Measurements from ENCODE around the gene TIE1.

The TIE1 gene

DNA sequence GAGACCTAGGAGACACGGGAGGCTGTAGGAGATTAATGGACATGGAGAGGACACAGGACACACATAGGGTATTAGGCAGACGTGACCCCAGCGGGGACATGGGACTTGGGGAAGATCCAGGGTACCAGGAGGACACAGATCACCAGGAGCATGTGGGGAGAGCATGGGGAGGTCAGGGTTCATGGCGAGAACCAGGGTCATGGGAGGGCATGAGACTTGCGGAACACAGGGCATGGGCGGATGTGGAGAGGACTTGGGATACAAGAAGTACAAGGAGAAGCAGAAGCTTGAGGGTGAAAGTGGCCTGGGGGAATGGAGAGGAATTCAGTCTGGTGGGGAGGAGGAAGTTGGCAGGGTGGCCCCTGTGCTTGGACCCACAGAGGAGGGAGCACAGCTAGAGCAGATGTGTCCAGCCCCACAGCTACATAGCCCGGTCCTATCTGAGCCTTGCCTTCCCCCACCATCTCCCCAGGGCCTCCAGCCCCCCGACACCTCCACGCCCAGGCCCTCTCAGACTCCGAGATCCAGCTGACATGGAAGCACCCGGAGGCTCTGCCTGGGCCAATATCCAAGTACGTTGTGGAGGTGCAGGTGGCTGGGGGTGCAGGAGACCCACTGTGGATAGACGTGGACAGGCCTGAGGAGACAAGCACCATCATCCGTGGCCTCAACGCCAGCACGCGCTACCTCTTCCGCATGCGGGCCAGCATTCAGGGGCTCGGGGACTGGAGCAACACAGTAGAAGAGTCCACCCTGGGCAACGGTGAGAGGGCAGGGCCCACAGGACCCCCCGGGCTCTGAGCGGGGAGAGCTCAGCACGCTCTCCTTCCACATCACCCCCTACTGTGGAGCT lies 12.1 kb downstream of the TIE1 start:
- no peak for DNase-seq (ENCODE audit: low read depth, low spot score)

DNA sequence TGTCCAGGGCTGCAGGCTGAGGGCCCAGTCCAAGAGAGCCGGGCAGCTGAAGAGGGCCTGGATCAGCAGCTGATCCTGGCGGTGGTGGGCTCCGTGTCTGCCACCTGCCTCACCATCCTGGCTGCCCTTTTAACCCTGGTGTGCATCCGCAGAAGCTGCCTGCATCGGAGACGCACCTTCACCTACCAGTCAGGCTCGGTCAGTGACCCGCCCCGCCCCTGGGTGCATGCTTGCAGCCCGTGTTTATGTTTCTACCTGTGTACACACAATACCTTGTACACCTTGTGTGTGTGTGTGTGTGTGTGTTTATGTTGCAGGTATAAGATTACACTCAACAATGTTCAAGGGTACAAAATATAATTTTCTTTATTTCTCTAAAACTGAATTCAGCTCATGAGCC lies 13.0 kb downstream of the TIE1 start:
- no peak for DNase-seq (ENCODE audit: low read depth, low spot score)

DNA sequence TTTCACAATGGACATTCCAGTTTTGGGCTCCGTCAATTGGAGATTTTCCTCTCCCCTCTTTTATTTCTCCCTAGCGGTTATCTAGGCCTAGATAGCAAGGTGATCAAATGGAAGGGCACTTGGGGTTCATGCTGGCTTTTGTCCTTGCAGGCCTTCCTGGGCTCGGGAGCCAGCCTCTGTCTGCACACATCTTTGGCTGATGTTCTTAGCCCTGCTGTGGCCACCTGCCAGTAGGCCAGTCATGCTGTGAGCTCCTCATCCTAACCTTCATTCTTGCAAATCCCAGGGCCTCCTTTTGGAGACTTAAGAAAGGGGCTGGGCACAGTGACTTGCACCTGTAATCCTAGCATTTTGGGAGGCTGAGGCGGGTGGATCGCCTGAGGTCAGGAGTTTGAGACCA lies 13.5 kb downstream of the TIE1 start:
- DNase-seq (ENCODE audit: low read depth, low spot score) = no peak

DNA sequence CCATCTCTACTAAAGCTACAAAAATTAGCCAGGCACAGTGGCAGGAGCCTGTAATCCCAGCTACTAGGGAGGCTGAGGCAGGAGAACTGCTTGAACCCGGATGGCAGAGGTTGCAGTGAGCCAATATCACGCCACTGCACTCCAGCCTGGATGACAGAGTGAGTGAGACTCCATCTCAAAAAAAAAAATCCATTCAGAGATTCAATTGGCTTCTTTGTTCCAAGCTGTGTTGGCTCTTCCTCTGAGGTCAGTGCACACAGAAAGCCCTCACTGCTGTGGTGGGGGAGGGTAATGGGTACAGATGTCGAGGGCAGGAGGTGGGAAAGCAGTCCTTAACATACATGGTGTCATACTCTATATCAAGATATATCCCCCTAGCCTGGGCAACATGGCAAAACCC lies 14.7 kb downstream of the TIE1 start:
- DNase-seq (ENCODE audit: low read depth, low spot score) = no peak

DNA sequence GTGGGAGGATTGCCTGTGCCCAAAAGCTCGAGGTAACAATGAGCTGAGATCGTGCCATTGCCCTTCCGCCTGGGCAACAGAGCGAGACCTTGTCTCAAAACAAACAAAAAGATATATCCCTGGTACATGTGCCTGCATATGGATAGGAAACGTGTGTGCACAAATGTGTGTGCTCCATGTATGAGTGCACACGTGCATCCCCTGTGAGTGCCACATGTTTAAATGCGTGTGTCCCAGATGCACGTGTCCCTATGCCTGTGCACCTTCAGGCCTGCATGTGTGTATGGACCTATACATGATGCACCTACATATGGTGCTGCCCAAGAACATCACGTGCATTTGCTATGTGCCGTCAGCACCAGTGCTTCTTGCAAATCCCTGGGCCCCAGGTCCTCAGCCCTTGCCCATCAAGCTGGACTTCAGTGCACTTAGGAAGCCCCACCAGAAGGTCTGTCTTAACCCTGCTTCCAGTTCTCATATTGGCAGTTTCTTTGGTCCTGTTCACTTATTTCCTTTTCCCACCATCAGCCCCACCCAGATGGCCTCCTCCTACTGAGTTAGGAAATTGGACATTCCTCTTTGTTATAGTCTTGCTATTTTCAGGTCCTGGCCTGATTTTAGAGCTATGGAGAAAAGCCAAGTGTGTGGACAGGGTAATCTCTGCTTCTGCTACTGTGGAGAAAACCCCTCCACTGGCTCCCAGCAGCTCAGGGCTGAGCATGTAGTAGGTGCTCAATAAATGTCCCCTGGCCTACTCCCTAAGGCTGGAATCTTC lies 15.4 kb downstream of the TIE1 start:
- no peak for DNase-seq (ENCODE audit: low read depth, low spot score)

DNA sequence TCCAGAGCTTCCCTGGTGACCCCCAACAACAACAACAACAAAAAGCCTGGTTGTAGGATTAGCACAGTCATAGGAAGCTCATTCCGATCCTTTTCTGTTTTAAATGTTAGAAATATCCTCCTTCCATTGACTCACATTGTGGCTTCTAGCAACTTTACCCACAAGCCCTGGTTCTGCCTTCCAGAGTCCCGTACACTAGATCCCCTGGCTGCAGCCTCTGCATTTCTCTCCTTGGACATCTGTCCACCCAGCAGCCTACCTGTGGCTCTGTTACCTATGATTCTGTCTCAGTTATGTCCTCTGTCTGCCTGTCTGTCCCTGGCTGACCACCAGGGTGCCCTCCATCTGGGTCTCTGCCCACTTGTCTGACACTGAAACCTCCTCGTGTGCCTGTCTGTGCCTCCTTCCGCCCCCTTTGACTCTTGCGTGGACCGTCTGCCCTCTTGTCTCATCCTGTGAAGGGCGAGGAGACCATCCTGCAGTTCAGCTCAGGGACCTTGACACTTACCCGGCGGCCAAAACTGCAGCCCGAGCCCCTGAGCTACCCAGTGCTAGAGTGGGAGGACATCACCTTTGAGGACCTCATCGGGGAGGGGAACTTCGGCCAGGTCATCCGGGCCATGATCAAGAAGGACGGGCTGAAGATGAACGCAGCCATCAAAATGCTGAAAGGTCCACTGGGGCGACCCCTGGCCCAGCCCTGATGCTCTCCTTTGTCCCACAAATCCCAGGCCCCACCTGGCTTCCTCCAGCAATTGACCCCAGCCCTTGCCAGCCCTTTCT lies 16.1 kb downstream of the TIE1 start:
- no peak for DNase-seq (ENCODE audit: low read depth, low spot score)

DNA sequence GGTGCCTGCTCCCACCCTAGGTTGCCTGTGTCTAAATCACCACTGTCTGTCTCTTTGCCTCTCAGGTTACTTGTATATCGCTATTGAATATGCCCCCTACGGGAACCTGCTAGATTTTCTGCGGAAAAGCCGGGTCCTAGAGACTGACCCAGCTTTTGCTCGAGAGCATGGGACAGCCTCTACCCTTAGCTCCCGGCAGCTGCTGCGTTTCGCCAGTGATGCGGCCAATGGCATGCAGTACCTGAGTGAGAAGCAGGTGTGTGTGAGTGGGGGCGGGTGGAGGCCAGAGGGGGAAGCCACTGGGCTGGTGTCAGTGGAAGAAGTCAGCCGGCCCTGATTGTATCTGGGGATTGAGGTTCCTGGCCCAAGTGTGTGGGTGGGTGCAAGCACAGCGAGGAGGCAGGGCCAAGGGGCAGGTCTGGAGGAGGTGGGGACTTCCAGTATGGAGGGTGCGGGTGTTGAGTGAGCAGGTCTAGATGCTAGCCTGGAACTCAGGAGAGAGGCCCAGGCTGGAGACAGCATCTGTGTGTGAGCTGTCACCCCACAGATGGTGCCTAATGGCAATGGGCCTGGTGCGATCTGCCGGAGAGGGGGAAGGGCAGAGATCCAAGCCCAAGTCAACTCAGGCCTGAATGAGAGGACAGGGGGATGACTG lies 17.2 kb downstream of the TIE1 start:
- DNase-seq (ENCODE audit: low read depth, low spot score) = no peak

DNA sequence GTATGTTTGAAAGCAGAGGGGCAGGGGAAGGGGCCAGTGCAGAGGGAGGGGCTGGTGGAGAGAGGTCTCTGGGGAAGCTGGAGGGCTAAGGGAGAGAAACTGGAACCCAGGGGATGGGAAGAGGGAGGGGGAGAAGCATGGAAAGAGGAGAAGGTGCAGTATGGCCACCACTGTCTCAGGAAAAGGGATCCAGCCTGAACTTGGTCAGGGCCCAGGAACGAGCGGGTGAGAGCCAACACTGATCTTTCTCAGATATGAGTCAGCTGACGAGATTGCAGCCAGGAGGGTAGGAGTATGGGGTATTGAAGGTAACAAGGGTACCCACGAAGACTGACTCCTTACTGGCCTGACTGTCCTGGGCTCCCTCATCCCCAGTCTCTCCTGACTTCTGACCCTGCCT lies 18.0 kb downstream of the TIE1 start:
- no peak for DNase-seq (ENCODE audit: low read depth, low spot score)

DNA sequence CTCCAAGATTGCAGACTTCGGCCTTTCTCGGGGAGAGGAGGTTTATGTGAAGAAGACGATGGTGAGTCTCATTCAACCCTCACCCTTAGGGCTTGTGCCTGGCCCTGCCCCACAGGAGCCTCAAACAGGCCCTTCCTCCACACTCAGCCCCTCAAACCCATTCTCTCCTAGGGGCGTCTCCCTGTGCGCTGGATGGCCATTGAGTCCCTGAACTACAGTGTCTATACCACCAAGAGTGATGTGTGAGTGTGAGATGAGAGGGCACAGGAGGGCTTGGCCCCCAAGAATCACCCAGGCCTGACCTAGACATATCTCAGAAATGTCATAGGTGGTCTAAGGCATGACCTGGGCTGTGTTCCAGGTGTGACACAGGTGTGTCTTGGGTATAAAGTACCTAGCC lies 18.5 kb downstream of the TIE1 start:
- no peak for DNase-seq (ENCODE audit: low read depth, low spot score)

DNA sequence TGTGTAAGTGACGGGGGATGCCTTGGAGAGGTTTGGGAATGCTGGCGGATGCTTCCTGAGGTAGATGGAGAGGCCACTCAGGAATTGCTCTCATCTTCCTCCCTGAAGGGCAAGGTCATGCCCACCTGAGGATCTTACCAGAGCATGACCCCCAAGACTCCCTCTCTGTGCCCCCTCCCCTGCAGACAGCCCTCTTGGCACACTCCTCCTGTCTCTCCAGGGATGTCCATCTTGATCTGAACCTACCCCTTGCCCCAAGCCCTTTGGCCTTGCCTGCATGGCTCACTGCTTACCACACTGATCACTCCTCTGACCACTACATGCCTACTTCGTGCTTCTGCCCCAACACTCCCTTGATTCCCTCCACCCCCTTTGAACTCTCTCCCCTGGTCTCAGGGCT lies 19.0 kb downstream of the TIE1 start:
- no peak for DNase-seq (ENCODE audit: low read depth, low spot score)

DNA sequence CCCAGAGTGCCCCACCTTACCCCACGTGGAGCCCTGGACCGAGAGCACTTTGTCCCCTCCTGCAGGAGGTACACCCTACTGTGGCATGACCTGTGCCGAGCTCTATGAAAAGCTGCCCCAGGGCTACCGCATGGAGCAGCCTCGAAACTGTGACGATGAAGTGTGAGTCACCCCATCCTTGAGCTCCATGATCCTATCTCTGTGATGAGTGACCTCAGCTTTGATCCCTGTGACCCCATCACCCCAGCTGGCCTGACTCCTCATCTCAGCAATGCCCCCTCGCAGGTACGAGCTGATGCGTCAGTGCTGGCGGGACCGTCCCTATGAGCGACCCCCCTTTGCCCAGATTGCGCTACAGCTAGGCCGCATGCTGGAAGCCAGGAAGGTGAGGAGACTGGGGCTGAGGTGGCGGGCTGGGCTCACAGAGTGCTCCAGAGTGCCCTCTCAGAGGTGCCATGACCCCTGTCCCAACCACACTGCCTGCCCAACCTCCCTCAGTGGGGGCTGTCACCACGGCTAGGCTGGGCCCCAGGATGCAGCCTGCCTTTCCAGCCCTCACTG lies 20.6 kb downstream of the TIE1 start:
- no peak for DNase-seq (ENCODE audit: low read depth, low spot score)

DNA sequence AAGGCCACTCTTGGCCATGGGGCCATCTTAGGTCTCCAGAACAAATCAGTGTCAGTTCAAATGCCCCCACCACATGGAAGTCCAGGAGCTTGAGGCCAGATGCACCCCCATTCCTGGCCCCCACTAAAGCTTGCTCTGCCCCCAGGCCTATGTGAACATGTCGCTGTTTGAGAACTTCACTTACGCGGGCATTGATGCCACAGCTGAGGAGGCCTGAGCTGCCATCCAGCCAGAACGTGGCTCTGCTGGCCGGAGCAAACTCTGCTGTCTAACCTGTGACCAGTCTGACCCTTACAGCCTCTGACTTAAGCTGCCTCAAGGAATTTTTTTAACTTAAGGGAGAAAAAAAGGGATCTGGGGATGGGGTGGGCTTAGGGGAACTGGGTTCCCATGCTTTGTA lies 21.7 kb downstream of the TIE1 start:
- DNase-seq (ENCODE audit: low read depth, low spot score) = no peak

DNA sequence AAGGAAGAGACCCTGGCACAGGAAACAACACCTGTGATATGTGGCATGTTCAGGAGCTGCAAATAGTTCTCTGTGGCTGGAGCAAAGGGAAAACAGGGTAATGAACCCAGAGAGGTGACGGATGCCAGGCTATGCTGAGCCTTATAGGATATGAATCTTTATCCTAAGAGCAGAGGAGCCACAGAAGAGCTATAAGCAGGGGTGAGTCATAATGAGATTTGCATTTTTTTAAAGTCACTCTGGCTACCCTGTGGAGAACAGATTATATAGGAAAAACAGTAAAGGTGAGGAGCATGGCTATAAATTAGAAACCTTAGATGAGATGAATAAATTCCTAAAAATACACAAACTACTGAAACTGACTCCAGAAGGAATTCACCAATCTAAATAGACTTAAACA lies 24.0 kb downstream of the TIE1 start:
- no peak for DNase-seq (ENCODE audit: low read depth, low spot score)

DNA sequence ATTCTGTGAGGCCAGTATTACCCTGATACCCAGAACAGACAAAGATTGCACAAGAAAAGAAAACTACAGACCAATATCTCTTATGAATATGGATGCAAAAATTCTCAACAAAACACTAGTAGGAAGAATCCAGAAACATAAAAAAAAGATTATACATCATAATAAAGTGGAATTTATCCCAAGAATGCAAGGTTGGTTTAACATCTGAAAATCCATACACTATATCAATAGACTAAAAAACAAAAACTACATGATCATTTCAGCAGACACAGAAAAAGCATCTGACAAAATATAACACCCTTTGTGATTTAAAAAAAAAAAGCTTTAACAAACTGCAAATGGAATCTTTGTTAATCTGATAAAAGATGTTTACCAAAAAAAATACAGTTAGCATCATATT lies 24.6 kb downstream of the TIE1 start:
- DNase-seq (ENCODE audit: low read depth, low spot score) = no peak

DNA sequence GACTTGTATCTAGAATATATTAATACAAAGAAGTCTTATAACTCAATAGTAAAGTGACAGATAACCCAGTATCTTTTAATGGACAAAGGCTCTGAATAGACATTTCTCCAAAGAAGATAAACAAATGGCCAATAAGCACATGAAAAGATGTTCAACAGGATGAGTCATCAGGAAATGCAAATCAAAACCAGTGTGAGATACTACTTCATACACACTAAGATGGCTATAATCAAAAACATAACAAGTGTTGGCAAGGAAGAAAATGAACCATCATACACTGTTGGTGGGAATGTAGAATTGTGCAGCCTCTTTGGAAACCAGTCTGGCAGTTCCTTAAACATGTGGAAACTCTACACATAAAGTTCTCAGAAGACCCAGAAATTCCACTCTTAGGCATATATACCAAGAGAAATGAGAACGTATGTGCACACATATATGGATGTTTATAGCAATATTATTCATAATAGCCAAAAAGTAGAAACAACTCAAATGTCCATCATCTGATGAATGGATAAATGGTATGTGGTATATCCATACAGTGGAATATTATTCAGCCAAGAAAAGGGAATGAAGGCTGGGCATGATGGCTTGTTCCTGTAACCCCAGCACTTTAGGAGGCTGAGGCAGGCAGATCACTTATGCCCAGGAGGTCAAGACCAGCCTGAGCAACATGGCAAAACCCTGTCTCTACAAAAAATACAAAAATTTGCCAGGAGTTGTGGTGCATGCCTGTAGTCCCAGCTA lies 26.9 kb downstream of the TIE1 start:
- no peak for DNase-seq (ENCODE audit: low read depth, low spot score)

DNA sequence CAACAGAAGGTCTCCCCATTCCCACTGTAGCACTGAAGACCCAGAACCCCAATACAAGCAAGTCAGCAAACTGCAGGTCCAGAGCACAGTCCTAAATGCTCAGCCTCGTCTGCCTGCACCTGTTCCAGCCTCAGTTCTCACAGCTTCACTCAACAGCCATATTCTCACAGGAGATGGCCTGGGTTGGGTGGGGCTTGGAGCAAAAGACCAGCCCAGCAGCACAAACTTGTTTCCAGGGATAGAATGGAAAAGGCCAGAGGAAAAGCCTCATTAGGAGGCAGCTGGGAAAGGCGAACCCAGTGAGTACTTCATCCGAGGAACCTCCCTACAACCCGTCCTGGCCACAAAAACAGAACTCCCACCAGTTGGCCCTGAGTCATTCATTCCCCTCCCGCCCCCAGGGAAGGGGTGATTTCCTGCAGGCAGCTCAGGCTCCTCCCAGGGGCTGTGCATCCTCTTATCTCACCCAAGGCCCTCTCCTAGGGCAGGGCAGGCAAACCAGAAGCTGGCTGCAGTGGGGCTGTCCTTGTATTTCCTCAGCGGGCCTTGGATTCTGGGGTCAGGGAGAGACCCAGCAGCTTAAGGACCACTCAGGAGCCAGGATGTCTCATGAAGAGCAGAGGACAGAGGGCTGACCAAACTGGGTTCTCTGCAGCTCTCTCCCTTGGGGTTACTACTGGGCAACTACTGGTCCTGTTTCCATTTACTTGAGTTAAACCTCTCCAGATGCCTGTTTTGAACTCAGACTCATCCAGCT lies 29.4 kb downstream of the TIE1 start:
- peak; percentile 23 for DNase-seq (ENCODE audit: low read depth, low spot score)

DNA sequence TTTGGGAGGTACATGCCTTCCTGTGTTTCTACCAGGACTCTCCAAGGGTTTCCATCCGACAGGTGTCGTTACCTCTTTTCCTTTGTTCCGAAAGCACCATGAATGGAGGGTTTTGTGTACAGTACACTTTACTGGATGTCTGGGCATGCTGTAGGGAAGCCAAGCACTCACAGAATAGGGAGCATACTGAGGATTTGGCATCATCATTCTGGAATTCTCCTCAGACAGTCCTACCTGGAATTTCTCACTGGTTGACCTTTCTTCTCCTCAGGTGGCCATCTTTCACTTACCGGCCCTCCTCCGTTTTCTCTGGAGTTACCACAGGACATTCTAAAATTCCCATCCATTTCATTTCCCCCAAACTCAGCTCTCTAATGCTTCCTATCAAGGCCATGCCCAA lies 30.9 kb downstream of the TIE1 start:
- no peak for DNase-seq (ENCODE audit: low read depth, low spot score)

DNA sequence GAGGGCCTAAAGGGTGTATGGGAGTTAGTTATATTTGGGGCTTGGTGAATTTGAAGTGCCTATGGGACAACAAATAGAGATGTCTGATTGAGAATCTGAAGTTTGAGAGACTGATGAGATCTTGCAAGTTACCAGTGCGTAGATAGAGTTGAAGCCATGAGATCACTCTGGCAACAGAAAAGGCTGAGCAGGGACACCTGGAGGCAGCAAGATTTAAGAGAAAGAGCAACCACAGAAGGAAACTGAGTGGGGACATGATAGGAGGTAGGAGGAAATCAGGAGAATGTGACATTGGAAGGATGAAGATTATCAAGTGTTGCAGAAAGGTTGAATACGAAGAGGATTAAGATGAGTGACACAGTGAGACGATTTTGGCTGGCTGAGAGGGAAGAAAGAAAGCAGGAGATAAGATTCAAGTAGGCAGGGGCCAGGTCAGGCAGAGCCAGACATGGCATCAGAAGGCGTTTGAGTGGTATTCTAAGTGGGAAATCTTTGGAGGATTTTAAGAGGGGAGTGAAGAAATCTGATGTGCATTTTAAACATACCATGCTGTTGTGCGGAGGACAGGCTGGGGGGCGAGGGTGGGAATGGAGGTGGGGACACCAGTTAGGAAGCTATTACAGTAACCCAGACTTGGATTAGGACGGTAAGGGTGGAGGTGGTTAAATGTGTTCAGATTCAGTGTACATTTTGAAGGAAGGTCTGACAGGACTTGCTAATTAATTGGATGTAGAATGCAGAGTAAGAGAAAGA lies 33.8 kb downstream of the TIE1 start:
- DNase-seq (ENCODE audit: low read depth, low spot score) = no peak

DNA sequence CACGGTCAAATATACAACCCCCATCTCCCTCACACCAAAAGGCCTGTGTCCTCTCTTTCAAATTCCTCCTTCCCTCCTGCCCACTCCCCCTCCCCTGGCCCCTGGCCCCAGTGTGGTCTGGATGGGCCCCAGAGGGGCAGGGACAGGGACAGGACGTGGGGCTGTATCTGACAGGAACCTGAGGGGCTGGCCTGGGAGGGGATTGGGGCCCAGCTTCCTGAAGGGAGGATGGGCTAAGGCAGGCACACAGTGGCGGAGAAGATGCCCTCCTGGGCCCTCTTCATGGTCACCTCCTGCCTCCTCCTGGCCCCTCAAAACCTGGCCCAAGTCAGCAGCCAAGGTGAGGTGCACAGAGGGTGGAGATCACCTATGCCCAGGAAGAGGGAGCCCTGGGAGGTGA lies 36.8 kb downstream of the TIE1 start, which contains the start of gene MPL:
TSS of gene MPL (plus strand) at position 231 of the 400 bp plus-strand sequence. CDS start at position 262, 31 bp downstream.
- no peak for DNase-seq (ENCODE audit: low read depth, low spot score)
